ENCODE measurements around the gene KAT2A. TPM values are rescaled to one million over a fixed set of nuclear protein-coding genes. Genes with fewer than 3 reads are reported as not detected.

KAT2A gene
- polyA plus RNA-seq, 1 donor (not counting 4 experiments of a cell fraction or from before 2014, with no cell fraction given) = 28.2 TPM

GRCh38 chr17:42122371-42123303, 1.5 kb upstream of the KAT2A start, which contains the start of gene HSPB9:
Gene HSPB9 (plus strand): TSS chr17:42122804. CDS start chr17:42122851, 47 bp downstream.
- Histone ChIP-seq H3K9ac (ENCODE audit: control insufficient read depth, extremely low read depth, insufficient read depth, low read length) (no peak within 1 kb of the TSS), H4K20me1 (ENCODE audit: control insufficient read depth, extremely low read depth, insufficient read depth, low read length) (no peaks in the 10 kb centered on the region), H3K36me3 (ENCODE audit: control insufficient read depth in 2 of 2, extremely low read depth in 1 of 2, insufficient read depth in 2 of 2, low read length in 2 of 2) (peaks cover 11 to 18% of the 10 kb centered on the region in 2 experiments), H3K27ac (ENCODE audit: control insufficient read depth, insufficient read depth, low read length) (no peak within 1 kb of the TSS), H3K4me3 (ENCODE audit: control insufficient read depth in 2 of 3, extremely low read depth in 1 of 3, insufficient read depth in 2 of 3, low read depth in 1 of 3, low read length in 3 of 3) (no peak within 1 kb of the TSS), H3K4me2 (ENCODE audit: control insufficient read depth, extremely low read depth, insufficient read depth, low read depth, low read length) (peak within 1 kb of the TSS; percentile 63), H3K4me1 (ENCODE audit: control insufficient read depth, extremely low read depth, insufficient read depth, low read length) (peaks cover 23% of the 10 kb centered on the region), H3K9me3 (ENCODE audit: control insufficient read depth, low read depth, low read length) (no peaks in the 10 kb centered on the region), H3K27me3 (ENCODE audit: control insufficient read depth, extremely low read depth, insufficient read depth, low read length) (no peaks in the 10 kb centered on the region), H2AFZ (ENCODE audit: control insufficient read depth, low read length) (no peak within 1 kb of the TSS), H3K9me1 (ENCODE audit: control insufficient read depth, extremely low read depth, insufficient read depth, low read length) (no peaks in the 10 kb centered on the region), H3K79me2 (ENCODE audit: control insufficient read depth, insufficient read depth, low read length) (peaks cover 3% of the 10 kb centered on the region)
- dilution Hi-C loops (cut with MboI; ENCODE audit: extremely low pct_ligation_motif_present, low sequenced_read_pairs) = no loop called here
- TF ChIP-seq, protein P1, sequence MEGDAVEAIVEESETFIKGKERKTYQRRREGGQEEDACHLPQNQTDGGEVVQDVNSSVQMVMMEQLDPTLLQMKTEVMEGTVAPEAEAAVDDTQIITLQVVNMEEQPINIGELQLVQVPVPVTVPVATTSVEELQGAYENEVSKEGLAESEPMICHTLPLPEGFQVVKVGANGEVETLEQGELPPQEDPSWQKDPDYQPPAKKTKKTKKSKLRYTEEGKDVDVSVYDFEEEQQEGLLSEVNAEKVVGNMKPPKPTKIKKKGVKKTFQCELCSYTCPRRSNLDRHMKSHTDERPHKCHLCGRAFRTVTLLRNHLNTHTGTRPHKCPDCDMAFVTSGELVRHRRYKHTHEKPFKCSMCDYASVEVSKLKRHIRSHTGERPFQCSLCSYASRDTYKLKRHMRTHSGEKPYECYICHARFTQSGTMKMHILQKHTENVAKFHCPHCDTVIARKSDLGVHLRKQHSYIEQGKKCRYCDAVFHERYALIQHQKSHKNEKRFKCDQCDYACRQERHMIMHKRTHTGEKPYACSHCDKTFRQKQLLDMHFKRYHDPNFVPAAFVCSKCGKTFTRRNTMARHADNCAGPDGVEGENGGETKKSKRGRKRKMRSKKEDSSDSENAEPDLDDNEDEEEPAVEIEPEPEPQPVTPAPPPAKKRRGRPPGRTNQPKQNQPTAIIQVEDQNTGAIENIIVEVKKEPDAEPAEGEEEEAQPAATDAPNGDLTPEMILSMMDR (optimal IDR thresholded peaks at IDR 0.05 in 1 of 3, IDR thresholded peaks at IDR 0.05 in 1 of 3, conservative IDR thresholded peaks at IDR 0.05 in 1 of 3; ENCODE audit: extremely low read depth in 1 of 3, insufficient read depth in 2 of 3, low read length in 3 of 3) = no peak
- peak; percentile 32 for FAIRE-seq
- no peak for DNase-seq (ENCODE audit: low read depth, low spot score)

GRCh38 chr17:42120161-42120769, 902 bp downstream of the KAT2A start:
- Histone ChIP-seq H3K4me2 (ENCODE audit: control insufficient read depth, extremely low read depth, insufficient read depth, low read depth, low read length) (peak overlapping the region; percentile 88), H3K27me3 (ENCODE audit: control insufficient read depth, extremely low read depth, insufficient read depth, low read length) (no peaks in the 10 kb centered on the region), H3K9ac (ENCODE audit: control insufficient read depth, extremely low read depth, insufficient read depth, low read length) (peak overlapping the region; percentile 24), H4K20me1 (ENCODE audit: control insufficient read depth, extremely low read depth, insufficient read depth, low read length) (no peaks in the 10 kb centered on the region), H3K4me3 (ENCODE audit: control insufficient read depth in 2 of 3, extremely low read depth in 1 of 3, insufficient read depth in 2 of 3, low read depth in 1 of 3, low read length in 3 of 3) (peak overlapping the region; percentile 67 to 75 (median 68)), H3K79me2 (ENCODE audit: control insufficient read depth, insufficient read depth, low read length) (peaks cover 3% of the 10 kb centered on the region), H3K27ac (ENCODE audit: control insufficient read depth, insufficient read depth, low read length) (no peak overlapping the region), H3K4me1 (ENCODE audit: control insufficient read depth, extremely low read depth, insufficient read depth, low read length) (peaks cover 23% of the 10 kb centered on the region), H3K9me1 (ENCODE audit: control insufficient read depth, extremely low read depth, insufficient read depth, low read length) (no peaks in the 10 kb centered on the region), H3K9me3 (ENCODE audit: control insufficient read depth, low read depth, low read length) (no peaks in the 10 kb centered on the region), H3K36me3 (ENCODE audit: control insufficient read depth in 2 of 2, extremely low read depth in 1 of 2, insufficient read depth in 2 of 2, low read length in 2 of 2) (peaks cover 16 to 28% of the 10 kb centered on the region in 2 experiments), H2AFZ (ENCODE audit: control insufficient read depth, low read length) (no peak overlapping the region)
- TF ChIP-seq, protein P1 (optimal IDR thresholded peaks at IDR 0.05 in 1 of 3, IDR thresholded peaks at IDR 0.05 in 1 of 3, conservative IDR thresholded peaks at IDR 0.05 in 1 of 3; ENCODE audit: extremely low read depth in 1 of 3, insufficient read depth in 2 of 3, low read length in 3 of 3) = no peak
- no peak for TF ChIP-seq EZH2 (IDR thresholded peaks at IDR 0.05; ENCODE audit: low read length)
- dilution Hi-C loops (cut with MboI; ENCODE audit: extremely low pct_ligation_motif_present, low sequenced_read_pairs) = no loop called here
- FAIRE-seq (peak; percentile 69), DNase-seq (ENCODE audit: low read depth, low spot score) (no peak)

Data from keratinocyte (primary cell).